Mucosa of descending colon (tissue), 3 donors: Measurements from ENCODE around the gene CSTA. TPM values are rescaled to one million over a fixed set of nuclear protein-coding genes. Genes with fewer than 3 reads are reported as not detected.

Source experiments
- ATAC-seq: fragments of 200-7000 bp; cut with Tn5 transposase; one replicate; pipeline ENCODE4 v1.9.1; 2020; ENCODE audit warnings: mild to moderate bottlenecking, moderate library complexity
- DNase-seq, 3 donors: peaks; one replicate each; pipeline ENCODE4 v3.0.0-alpha.2; 2020
- H3K36me3 ChIP-seq: fragments of 200-600 bp; one replicate; pipeline ENCODE4 v1.8.0; 2021; ENCODE audit warnings: low read depth, mild to moderate bottlenecking
- H3K4me1 ChIP-seq: fragments of 200-600 bp; one replicate; pipeline ENCODE4 v1.8.0; 2021; ENCODE audit warnings: low read depth, mild to moderate bottlenecking
- H3K4me3 ChIP-seq: fragments of 200-600 bp; one replicate; pipeline ENCODE4 v1.8.0; 2021; ENCODE audit warnings: mild to moderate bottlenecking
- H3K9me3 ChIP-seq: fragments of 200-600 bp; one replicate; pipeline ENCODE4 v1.8.0; 2021; ENCODE audit warnings: mild to moderate bottlenecking
- intact Hi-C, 2 donors: fragments of 100-400 bp; cut with DNase I in 1 of 2; cut with micrococcal nuclease in 1 of 2; formaldehyde crosslinking; loops; one replicate each; pipeline versions ENCODE4 v1.11.0 to v1.11.1; 2022; cut with DNase I, micrococcal nuclease
- total RNA-seq, 3 donors: library from RNA; stranded (reverse); fragmentation: NEBNext Ultra II Directional in 2 of 3; extraction: Animal tissue kit (Norgen Biotek cat#: 25700) in 2 of 3; gene quantifications; one replicate each; pipeline versions ENCODE4 v1.2.1 to v1.2.4, GENCODE V29; 2021 to 2023
- TF ChIP-seq, protein P1 (sequence below): fragments of 200-600 bp; IDR thresholded peaks from one replicate; pipeline ENCODE4 v1.8.0; 2022; ENCODE audit warnings: antibody characterized with exemption, mild to moderate bottlenecking
- donor health status: DM: no; HTN: no; CAD: no; lungs with moderate emphysema.
- donor health status: DM: no; HTN: no; CAD: no.
- donor health status: DM: no; HTN: yes; CAD: no.

Gene CSTA
- total RNA-seq, 3 donors from 2014 or later = 0.96 to 1.8 (median 1.5) TPM

- no peak for ATAC-seq
- peaks cover 7% of the 10 kb centered on the region for H3K4me1 ChIP-seq
- TF ChIP-seq, protein P1, sequence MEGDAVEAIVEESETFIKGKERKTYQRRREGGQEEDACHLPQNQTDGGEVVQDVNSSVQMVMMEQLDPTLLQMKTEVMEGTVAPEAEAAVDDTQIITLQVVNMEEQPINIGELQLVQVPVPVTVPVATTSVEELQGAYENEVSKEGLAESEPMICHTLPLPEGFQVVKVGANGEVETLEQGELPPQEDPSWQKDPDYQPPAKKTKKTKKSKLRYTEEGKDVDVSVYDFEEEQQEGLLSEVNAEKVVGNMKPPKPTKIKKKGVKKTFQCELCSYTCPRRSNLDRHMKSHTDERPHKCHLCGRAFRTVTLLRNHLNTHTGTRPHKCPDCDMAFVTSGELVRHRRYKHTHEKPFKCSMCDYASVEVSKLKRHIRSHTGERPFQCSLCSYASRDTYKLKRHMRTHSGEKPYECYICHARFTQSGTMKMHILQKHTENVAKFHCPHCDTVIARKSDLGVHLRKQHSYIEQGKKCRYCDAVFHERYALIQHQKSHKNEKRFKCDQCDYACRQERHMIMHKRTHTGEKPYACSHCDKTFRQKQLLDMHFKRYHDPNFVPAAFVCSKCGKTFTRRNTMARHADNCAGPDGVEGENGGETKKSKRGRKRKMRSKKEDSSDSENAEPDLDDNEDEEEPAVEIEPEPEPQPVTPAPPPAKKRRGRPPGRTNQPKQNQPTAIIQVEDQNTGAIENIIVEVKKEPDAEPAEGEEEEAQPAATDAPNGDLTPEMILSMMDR = no peak
- no peaks in the 10 kb centered on the region for H3K36me3 ChIP-seq
- H3K9me3 ChIP-seq = no peaks in the 10 kb centered on the region
- no peak for DNase-seq
- intact Hi-C loops = no loop called here
- no peak overlapping the region for H3K4me3 ChIP-seq
Observed at GRCh38 chr3:122377975-122378374, 52.9 kb downstream of the CSTA start.

GRCh38 chr3:122382888-122383666 is 58.0 kb downstream of the CSTA start, which contains the start of gene MIX23:
MIX23 (minus strand) TSS chr3:122383231; CDS start chr3:122383224, 7 bp downstream.
- TF ChIP-seq, protein P1 = no peak
- ATAC-seq (peak; percentile 82), DNase-seq (peak; percentile 91 to 93 (median 91))
- intact Hi-C loops = no loop called here
- H3K36me3 ChIP-seq = no peaks in the 10 kb centered on the region
- peak within 1 kb of the TSS; percentile 56 for H3K4me3 ChIP-seq
- no peaks in the 10 kb centered on the region for H3K9me3 ChIP-seq
- peaks cover 22% of the 10 kb centered on the region for H3K4me1 ChIP-seq

DNA sequence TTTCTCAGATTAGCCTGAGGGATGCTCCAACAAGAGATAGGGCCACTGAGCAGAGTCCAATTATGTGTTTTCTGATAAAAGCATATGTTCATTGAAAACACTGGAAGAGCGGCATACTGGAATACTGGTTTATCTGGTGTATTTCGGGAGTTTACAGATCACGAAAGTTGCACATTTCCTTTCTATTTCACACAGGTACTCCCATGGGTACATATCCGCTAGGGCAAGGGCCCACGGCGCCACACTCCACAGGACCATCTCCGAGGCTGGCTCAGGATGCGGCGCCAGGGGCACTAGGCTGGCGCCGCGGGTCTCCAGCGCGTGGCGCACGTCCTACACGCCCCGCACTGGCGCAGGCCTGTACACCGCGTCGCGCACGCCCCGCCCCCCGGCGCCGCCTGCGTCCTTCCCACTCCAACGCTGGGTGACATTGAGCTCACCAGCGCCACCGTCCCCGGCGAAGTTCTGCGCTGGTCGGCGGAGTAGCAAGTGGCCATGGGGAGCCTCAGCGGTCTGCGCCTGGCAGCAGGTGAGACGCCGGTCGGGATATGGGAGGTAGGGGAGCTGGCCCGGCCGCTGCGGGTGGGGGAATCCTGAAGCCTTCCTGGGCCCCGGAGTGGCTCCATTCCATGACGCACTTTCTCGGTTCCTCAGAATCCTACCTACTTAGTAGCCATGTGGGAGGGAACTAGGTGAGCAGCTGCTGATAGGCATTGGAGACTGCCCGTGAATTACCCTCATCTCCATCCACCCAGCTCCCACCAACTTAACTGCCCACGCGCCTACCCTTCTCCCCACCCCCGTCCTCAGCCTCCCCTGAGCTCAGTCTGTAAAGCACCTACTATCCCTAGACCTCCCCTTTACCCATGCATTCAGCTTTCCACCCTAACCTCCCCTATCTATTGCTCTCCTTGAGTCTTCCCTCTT is 59.0 kb downstream of the CSTA start, which contains the start of gene FAM162A:
Gene FAM162A, plus strand, starts transcription at position 412 of the 927 bp plus-strand sequence. Its CDS starts 84 bp downstream, at position 496.
- DNase-seq = peak; percentile 96 to 98 (median 97)
- intact Hi-C loops = no loop called here
- TF ChIP-seq, protein P1 = peak; percentile 55
- H3K4me3 ChIP-seq = peak within 1 kb of the TSS; percentile 56
- H3K4me1 ChIP-seq = peaks cover 22% of the 10 kb centered on the region
- peak; percentile 96 for ATAC-seq
- no peaks in the 10 kb centered on the region for H3K9me3 ChIP-seq
- H3K36me3 ChIP-seq = no peaks in the 10 kb centered on the region

DNA sequence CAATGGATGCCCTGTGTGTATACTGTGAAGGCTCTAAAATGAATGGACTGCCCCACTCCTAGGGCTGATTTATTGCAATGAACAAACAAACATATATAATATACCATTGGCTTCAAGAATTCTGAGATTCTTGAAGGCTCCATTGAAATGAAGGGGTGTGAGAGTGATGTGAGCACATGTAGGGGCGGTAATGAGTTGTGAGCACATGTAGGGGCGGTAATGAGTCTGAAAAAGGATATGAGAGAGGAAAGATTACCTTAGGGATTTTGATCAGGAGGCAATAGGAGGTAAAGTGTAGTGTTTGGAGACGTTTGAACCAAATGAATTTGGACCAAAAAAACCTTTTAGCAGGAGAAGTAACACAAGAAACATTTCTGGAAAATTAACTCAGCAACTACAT is 62.7 kb downstream of the CSTA start:
- H3K9me3 ChIP-seq = no peaks in the 10 kb centered on the region
- DNase-seq (no peak), ATAC-seq (no peak)
- no peak overlapping the region for H3K4me3 ChIP-seq
- TF ChIP-seq, protein P1 = no peak
- peaks cover 16% of the 10 kb centered on the region for H3K4me1 ChIP-seq
- no peaks in the 10 kb centered on the region for H3K36me3 ChIP-seq
- intact Hi-C loops = no loop called here

- Histone ChIP-seq H3K9me3 (no peaks in the 10 kb centered on the region), H3K36me3 (no peaks in the 10 kb centered on the region), H3K4me3 (no peak overlapping the region), H3K4me1 (peaks cover 16% of the 10 kb centered on the region)
- intact Hi-C loops = no loop called here
- no peak for ATAC-seq
- DNase-seq = no peak
- TF ChIP-seq, protein P1 = no peak
Observed at GRCh38 chr3:122389197-122389596, 64.1 kb downstream of the CSTA start.
